ENCODE results near the gene PTX4. TPM values are rescaled to one million over a fixed set of nuclear protein-coding genes. Genes with fewer than 3 reads are reported as not detected.
A peak's percentile ranks its signal among the peaks of the same experiment; 100 is the strongest.

Gene PTX4
- polyA plus RNA-seq, 1 of the 3 experiments (the other 2 are of a cell fraction) = not detected

DNA sequence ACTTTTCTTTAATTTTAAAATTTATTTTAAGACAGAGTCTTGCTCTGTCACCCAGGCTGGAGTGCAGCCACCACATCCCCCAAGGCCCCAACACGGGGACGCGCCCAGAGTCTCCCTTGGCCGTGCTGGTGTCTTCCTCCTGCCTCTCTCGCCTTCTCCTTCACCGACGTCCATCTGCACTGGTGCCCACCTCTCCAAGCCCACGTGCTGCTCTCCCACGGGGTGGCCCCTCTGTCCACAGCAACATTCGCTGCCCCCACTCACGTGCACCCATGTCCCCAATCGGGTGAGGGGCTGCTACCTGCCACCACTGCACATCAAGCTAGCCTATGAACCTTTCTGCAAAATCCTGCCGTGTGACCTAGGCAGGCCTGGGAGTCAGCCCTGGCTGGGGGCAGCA, 47.9 kb upstream of the PTX4 start:
- no peak overlapping the region for H3K27ac ChIP-seq (ENCODE audit: low read depth in 2 of 2, low read length in 1 of 2)
- H3K36me3 ChIP-seq (replicated peaks in 1 of 2; ENCODE audit: control insufficient read depth in 1 of 2, insufficient read depth in 2 of 2, low read length in 1 of 2) = peaks cover 0 to 21% of the 10 kb centered on the region in 2 experiments
- H3K9me3 ChIP-seq = no peaks in the 10 kb centered on the region
- H2AFZ ChIP-seq (ENCODE audit: low read depth) = no peak overlapping the region
- no peaks in the 10 kb centered on the region for H3K27me3 ChIP-seq (ENCODE audit: insufficient read depth)
- H3K9ac ChIP-seq = no peak overlapping the region
- no peak overlapping the region for H3K4me2 ChIP-seq
- no peak for DNase-seq
- H4K20me1 ChIP-seq (ENCODE audit: insufficient read depth) = no peaks in the 10 kb centered on the region
- H3K9me2 ChIP-seq = no peaks in the 10 kb centered on the region
- H3K4me1 ChIP-seq (ENCODE audit: control insufficient read depth in 1 of 2, insufficient read depth in 2 of 2, low read depth in 1 of 2, low read length in 1 of 2) = peaks cover under 1 to 39% of the 10 kb centered on the region in 2 experiments; a peak in 2 of 4 replicates
- POLR2A ChIA-PET = no interaction called here
- H3K4me3 ChIP-seq (ENCODE audit: low read depth in 2 of 2, low read length in 1 of 2) = no peak overlapping the region
- TF ChIP-seq, protein P1, sequence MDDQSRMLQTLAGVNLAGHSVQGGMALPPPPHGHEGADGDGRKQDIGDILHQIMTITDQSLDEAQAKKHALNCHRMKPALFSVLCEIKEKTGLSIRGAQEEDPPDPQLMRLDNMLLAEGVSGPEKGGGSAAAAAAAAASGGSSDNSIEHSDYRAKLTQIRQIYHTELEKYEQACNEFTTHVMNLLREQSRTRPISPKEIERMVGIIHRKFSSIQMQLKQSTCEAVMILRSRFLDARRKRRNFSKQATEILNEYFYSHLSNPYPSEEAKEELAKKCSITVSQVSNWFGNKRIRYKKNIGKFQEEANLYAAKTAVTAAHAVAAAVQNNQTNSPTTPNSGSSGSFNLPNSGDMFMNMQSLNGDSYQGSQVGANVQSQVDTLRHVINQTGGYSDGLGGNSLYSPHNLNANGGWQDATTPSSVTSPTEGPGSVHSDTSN (IDR thresholded peaks at IDR 0.05) = no peak
- no peak for TF ChIP-seq RCOR1 (IDR thresholded peaks at IDR 0.05; ENCODE audit: low read length)
- no peak for TF ChIP-seq MXI1 (IDR thresholded peaks at IDR 0.05; ENCODE audit: low read depth, low read length)
- H3F3A ChIP-seq (replicated peaks; ENCODE audit: insufficient read depth) = no peaks in the 10 kb centered on the region
- H3K79me2 ChIP-seq (ENCODE audit: insufficient read depth) = no peaks in the 10 kb centered on the region
- WGBS (ENCODE audit: low lambda C conversion rate) = 95% methylated on average over 12 of the region's 13 CpGs
- CTCF ChIA-PET = no interaction called here

DNA sequence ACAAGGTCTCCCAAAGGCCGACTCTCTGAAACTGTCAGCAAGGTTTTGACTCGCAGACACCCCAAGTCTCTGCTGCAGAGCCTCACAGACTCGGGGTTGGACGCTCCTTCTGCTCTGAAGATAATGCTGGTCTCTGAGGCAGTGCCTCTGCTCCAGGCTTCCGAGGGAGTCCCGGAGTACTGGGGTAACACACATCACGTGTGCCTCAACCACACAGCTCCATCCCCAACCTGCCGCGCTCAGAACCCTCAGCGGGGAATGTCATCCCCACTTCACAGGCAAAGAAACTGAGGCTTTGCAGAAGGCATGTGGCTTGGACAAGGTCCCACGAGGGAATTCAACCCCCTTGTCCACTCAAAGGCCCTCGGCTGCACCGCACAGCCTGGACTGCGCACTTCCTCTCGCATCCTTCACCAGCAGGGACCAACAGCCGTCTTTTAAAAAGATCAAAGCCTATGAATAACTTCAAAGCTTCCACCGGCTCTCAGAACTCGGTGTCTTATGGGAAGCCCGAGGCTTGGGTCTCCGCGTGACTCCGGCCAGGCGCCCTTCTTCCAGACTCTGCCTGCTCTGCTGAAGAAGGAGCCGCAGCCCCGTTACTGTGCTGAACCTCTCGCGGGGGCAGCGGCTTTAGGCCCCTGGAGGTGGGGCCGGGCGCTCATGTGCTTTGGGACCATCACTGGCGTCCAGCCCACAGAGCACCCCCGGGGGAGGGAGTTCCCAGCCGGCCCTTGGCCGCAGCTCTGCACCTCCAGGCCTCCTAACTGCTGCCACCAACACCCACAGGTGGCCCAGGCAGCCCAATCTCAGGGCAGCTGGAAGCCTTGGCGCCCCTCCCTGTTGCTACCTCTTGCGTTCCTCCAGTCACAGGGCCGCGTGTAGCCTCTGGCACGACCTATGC, 46.9 kb upstream of the PTX4 start:
- peak overlapping the region in 1 of 2 experiments; percentile 29; a peak in 1 of 4 replicates for H3K4me3 ChIP-seq (ENCODE audit: low read depth in 2 of 2, low read length in 1 of 2)
- H3K27ac ChIP-seq (ENCODE audit: low read depth in 2 of 2, low read length in 1 of 2) = no peak overlapping the region
- no peaks in the 10 kb centered on the region for H3K27me3 ChIP-seq (ENCODE audit: insufficient read depth)
- peak overlapping the region; percentile 19; the same call in 1 of the 2 replicates for H3K4me2 ChIP-seq
- POLR2A ChIA-PET = no interaction called here
- no peaks in the 10 kb centered on the region for H4K20me1 ChIP-seq (ENCODE audit: insufficient read depth)
- 93% methylated on average over 29 of the region's 39 CpGs for WGBS (ENCODE audit: low lambda C conversion rate)
- no peaks in the 10 kb centered on the region for H3F3A ChIP-seq (replicated peaks; ENCODE audit: insufficient read depth)
- no peak for TF ChIP-seq SMC3 (IDR thresholded peaks at IDR 0.05; ENCODE audit: low read depth, low read length)
- peaks cover 0 to 21% of the 10 kb centered on the region in 2 experiments for H3K36me3 ChIP-seq (replicated peaks in 1 of 2; ENCODE audit: control insufficient read depth in 1 of 2, insufficient read depth in 2 of 2, low read length in 1 of 2)
- no peak overlapping the region for H3K9ac ChIP-seq
- H2AFZ ChIP-seq (ENCODE audit: low read depth) = no peak overlapping the region
- H3K9me2 ChIP-seq = no peaks in the 10 kb centered on the region
- H3K9me3 ChIP-seq = no peaks in the 10 kb centered on the region
- CTCF ChIA-PET = no interaction called here
- H3K79me2 ChIP-seq (ENCODE audit: insufficient read depth) = no peaks in the 10 kb centered on the region
- DNase-seq = no peak
- H3K4me1 ChIP-seq (ENCODE audit: control insufficient read depth in 1 of 2, insufficient read depth in 2 of 2, low read depth in 1 of 2, low read length in 1 of 2) = peaks cover 5 to 48% of the 10 kb centered on the region in 2 experiments; a peak in 2 of 4 replicates

GRCh38 chr16:1534021-1535020, 45.6 kb upstream of the PTX4 start:
- Histone ChIP-seq H3K4me2 (peak overlapping the region; percentile 69; the same call in 1 of the 2 replicates), H2AFZ (ENCODE audit: low read depth) (no peak overlapping the region), H3K9me3 (no peaks in the 10 kb centered on the region), H3K27ac (ENCODE audit: low read depth in 2 of 2, low read length in 1 of 2) (peak overlapping the region; percentile 50 to 95), H3K9ac (no peak overlapping the region), H3K79me2 (ENCODE audit: insufficient read depth) (no peaks in the 10 kb centered on the region), H3K36me3 (replicated peaks in 1 of 2; ENCODE audit: control insufficient read depth in 1 of 2, insufficient read depth in 2 of 2, low read length in 1 of 2) (peaks cover 0 to 17% of the 10 kb centered on the region in 2 experiments), H3K9me2 (no peaks in the 10 kb centered on the region), H3K4me1 (ENCODE audit: control insufficient read depth in 1 of 2, insufficient read depth in 2 of 2, low read depth in 1 of 2, low read length in 1 of 2) (peaks cover 5 to 56% of the 10 kb centered on the region in 2 experiments; a peak in 2 of 4 replicates), H3K4me3 (ENCODE audit: low read depth in 2 of 2, low read length in 1 of 2) (peak overlapping the region in 1 of 2 experiments; percentile 32; a peak in 2 of 4 replicates), H3F3A (replicated peaks; ENCODE audit: insufficient read depth) (no peaks in the 10 kb centered on the region), H3K27me3 (ENCODE audit: insufficient read depth) (no peaks in the 10 kb centered on the region), H4K20me1 (ENCODE audit: insufficient read depth) (no peaks in the 10 kb centered on the region)
- POLR2A ChIA-PET = no interaction called here
- CTCF ChIA-PET = no interaction called here
- WGBS (ENCODE audit: low lambda C conversion rate) = 94% methylated on average over 34 of the region's 57 CpGs
- TF ChIP-seq FOXM1 (IDR thresholded peaks at IDR 0.05; ENCODE audit: low read depth) (no peak), EZH2phosphoT487 (IDR thresholded peaks at IDR 0.05; ENCODE audit: borderline replicate concordance, low read depth) (no peak), IRF3 (IDR thresholded peaks at IDR 0.05; ENCODE audit: low read depth, low read length) (no peak), RFX5 (IDR thresholded peaks at IDR 0.05; ENCODE audit: low read length) (no peak), ELF1 (IDR thresholded peaks at IDR 0.05) (no peak), GATA2 (CRISPR knock-in tag; IDR thresholded peaks at IDR 0.05) (no peak), MEF2A (IDR thresholded peaks at IDR 0.05; ENCODE audit: borderline replicate concordance, low read depth) (no peak), SIN3A (IDR thresholded peaks at IDR 0.05; ENCODE audit: borderline replicate concordance, low read depth, low read length) (no peak), USF2 (IDR thresholded peaks at IDR 0.05; ENCODE audit: borderline replicate concordance, low read depth, low read length) (no peak), SMC3 (IDR thresholded peaks at IDR 0.05; ENCODE audit: low read depth, low read length) (no peak), MXI1 (IDR thresholded peaks at IDR 0.05; ENCODE audit: low read depth, low read length) (no peak), RXRA (IDR thresholded peaks at IDR 0.05; ENCODE audit: borderline replicate concordance, low read depth) (no peak), RAD21 (IDR thresholded peaks at IDR 0.05; ENCODE audit: low read length) (no peak)
- DNase-seq = no peak
